GM21528 (cell line): ENCODE data around the gene RUFY3.
"Not testable (repeated sequence)": the region's sequence is repeated elsewhere in the genome, so short reads cannot be mapped to it uniquely, and the experiment has no call there.

Experiments used
- ATAC-seq: cut with Tn5 transposase; IDR thresholded peaks from one replicate; pipeline ENCODE4 v1.9.1; 2021; ENCODE audit warnings: mild to moderate bottlenecking, moderate library complexity; ENCODE audit not compliant: unreplicated experiment, low FRiP score

RUFY3 gene

DNA sequence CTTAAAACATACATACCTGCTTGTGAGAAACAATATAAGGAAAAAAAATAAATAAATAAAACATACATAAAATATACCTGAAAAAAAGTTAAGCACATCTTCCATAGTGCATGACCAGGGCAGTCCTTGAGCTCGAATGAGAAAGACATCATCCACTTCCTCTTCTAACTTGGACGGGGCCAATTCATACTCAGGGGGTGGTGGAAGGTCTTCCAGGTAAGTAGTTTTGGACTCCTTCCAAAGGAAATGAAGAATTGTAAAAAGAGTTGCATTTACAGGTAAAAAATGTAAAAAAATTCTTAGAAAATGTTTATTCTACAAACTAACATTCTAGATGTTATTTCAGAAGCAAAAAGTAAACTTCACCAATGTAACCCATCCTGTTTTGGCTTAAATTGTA is 114.3 kb downstream of the RUFY3 start:
- ATAC-seq, result no peak

DNA sequence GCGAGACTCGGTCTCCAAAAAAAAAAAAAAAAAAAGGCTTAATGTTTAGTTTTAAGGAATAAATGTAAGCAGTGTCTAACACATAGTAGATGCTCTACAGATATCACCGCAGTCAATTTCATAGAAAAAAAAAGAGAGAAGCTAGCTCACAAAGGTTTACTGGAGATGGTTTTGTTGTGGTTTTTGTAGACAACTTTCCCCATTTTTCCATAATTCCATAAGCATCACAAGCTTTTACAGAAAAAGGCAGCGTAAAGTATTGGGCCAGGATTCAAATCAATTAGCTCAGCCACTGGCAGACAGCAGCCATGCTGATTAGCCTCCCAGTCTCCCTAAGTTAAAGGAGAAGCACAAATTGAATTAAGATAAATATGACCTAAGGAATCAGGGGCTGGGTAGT is 116.4 kb downstream of the RUFY3 start:
- no peak for ATAC-seq

DNA sequence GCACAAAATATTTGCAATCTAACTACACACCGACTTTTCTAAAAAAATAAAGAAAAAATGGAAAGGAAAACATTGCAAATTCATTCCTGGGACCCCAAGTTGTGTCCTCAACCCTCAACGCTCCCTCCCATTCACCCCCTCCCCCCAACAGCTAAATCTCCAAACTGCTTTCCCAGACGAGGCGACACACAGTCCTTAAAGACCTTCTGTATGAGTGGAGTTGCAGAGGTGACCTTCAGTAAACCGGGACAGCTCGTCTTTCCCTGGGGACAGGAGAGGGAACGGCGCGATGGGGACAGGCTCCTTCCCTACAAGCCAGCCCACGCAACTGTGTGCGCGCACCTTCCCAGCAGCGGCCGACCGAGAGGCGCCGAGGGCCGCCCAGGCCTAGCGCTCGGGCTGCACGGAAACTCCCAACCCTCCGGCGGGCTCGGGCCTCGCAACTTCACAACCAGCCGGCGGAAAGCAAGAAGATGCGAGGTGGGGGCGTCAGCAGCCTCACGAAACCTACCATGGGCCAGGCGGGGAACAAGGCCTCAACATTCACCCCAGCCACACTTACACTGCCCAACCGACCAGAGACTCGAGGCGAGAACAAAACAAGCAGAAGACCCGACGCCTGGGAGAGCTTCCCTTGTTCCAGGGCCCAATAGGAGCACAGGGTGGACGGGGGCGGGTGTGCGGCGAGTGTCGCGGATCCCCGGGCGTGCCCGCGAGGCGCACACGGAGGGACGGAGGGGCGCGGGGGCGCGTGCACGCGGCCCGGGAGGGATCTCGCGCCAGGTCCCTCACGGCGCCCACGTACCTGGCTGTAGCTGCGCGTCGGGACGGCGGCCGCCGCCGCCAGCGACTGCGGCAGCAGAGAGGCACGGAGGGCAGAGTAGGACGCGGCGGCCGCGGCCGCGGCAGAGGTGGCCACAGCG is 117.2 kb downstream of the RUFY3 start:
- peak; percentile 66 for ATAC-seq

DNA sequence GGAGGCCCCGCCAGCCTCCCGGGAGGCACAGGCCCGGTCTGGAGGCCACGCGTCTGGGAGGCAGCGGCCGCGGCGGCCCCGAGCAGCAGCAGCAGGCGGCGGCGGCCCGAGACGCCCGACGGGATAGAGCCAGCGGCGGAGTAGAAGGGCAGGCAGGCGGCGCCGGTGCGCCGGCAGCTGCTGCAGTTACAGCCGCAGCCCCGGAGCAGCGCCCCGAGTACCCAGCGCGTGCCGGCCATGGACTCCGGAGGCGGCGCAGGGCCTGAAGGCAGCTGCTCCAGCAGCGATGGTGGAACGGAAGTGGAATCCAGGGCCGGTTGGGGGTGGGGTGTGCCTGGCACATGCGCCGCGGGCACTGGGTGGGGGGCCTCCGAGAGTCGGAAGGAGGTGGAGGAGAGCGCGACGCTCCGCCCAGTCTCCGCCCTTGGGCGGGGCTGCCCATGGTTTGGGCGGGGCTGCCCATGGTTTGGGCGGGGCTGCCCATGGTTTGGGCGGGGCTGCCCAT is 117.9 kb downstream of the RUFY3 start, which contains the start of gene GRSF1:
Gene GRSF1 (minus strand): TSS at position 302 of the 505 bp plus-strand sequence. CDS start 63 bp downstream, at position 239.
- ATAC-seq, result peak; percentile 71

DNA sequence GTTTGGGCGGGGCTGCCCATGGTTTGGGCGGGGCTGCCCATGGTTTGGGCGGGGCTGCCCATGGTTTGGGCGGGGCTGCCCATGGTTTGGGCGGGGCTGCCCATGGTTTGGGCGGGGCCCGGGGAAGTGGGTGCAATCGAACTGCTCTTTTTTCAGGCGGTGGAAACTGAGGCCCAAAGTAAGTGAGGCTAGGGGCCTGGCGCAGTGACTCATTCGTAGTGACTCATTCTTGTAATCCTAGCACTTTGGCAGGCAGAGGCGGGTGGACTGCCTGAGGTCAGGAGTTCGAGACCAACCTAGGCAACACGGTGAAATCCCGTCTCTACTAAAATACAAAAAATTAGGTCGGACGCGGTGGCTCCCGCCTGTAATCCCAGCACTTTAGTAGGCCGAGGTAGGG is 118.4 kb downstream of the RUFY3 start:
- ATAC-seq, result not testable (repeated sequence)

DNA sequence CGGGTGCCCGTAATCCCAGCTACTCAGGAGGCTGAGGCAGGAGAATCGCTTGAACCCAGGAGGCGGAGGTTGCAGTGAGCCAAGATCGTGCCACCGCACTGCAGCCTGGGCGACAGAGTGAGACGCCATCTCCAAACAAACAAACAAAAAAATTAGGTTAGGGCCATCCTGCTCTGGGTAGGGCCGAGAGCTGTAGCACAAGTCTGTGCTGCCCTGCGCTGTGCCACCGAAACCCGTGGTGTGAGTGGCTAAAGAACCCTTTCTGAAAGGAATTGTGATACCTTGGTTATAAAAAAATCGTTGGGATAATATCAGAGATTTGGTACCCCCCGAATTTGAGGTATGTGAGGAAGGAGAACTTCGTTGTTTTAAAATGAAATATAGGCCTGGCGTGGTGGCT is 118.9 kb downstream of the RUFY3 start:
- ATAC-seq, result not testable (repeated sequence)

DNA sequence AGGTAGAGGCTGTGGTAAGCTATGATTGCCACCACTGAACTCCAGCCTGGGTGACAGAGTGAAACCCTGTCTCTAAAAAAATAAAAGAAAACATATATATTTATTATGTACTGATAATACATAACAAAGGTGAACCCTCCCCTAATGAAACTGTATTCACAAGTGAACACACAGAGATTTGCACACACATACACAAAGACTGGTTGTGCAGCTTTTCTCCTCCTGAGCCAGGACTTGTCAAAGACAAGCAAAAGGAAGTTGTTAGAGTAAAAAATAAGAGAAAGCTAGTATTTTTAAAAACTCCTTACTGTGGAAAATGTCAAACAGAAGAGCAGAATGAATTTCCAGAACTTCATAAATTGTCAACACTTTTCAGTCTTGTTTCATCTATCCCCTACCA is 119.4 kb downstream of the RUFY3 start:
- no peak for ATAC-seq

DNA sequence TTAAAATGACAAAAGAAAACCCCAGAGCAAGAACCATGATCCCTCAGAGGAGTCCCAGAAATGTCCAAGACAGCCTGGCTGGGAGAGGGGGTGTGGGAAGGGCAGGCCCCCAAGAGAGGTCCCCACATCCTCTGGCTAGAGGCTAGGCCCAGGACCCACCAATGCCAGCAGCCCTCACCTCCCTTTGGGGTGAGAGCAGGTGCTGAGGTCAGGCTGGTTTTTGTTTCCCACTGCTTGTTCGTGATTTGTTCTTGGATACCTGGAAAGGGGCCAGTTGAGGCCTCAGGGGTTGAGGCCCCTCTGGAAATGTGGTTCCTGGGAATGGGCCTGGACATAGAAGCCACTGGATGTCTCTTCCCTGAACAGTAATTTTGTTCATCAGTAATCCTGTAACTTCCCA is 120.2 kb downstream of the RUFY3 start:
- ATAC-seq, result no peak

DNA sequence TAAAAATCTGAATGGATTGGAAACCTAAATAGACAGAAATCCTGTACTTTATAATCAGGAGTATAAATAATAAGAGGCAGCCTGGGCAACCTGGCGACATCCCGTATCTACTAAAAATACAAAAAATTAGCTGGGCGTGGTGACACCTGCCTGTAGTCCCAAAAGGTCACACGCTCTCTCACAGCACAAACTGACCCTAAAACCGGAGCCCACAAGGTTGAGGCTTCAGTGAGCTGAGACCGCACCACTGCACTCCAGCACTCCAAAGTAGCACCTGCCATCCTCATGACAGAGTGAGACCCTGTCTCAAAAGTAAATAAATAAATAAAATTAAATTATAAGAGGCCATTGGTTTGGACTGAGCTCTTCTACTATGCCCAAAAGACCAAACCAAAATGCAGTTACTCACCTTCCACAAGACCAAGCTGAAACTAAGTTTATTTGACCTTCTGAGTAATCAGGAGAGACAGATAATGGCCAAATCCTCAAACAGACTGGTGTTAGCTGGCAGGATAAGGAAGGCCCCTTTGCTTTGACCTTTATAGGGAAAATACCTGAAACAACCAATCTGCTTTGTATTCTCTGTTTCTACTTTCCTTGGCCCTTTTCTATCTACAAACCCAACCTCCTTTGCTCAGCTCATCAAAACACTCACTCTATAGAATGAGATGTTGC is 121.1 kb downstream of the RUFY3 start:
- no peak for ATAC-seq

DNA sequence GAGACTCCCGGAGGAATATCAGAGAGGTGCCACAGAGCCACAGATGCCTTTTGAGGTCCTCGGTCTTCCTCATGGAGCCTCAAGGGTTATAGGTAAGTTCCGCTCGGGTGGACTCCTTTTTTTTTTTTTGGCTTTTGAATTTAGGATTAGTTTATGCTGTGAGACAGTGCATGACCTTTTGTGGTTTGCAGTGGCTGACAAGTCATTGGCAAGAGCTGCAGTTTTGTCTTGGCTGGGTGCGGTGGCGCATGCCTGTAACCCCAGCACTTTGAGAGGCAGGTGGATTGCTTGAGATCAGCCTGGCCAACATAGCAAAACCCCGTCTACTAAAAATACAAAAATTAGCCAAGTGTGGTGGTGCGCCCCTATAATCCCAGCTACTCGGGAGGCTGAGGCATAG is 122.4 kb downstream of the RUFY3 start:
- no peak for ATAC-seq

DNA sequence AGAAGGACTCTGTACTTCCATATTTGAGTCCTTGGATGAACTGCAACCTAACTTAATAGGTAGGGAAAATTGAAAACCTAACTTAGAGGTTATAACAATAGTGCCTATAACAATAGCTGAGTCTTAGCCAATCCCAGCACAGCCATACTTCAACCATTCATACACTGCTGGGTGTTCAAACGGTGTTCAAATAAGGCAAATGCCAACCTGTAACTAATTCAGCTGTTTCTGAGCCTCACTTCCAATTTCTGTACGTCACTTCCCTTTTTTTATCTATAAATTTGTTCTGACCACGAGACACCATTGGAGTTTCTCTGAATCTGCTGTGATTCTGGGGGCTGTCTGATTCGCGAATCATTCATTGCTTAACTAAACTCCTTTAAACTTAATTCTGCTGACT is 127.5 kb downstream of the RUFY3 start:
- ATAC-seq, result no peak

DNA sequence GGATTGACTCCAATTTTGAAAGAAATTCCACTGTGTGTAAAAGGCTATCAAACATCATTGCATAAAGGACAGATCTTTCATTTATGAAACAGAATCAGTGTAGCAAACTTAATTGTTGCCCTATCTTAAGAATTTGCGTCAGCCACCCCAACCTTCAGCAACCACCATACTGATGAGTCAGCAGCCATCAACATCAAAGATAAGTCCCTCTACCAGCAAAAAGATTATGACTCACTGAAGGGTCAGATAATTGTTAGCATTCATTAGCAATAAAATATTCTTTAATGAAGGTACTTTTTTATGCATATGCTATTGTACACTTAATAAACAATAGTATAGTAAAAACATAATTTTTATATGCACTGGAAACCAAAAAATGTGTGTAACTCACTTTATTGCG is 133.7 kb downstream of the RUFY3 start:
- no peak for ATAC-seq
